Measurements from ENCODE around the gene OPTC. TPM values are rescaled to one million over a fixed set of nuclear protein-coding genes. Genes with fewer than 3 reads are reported as not detected.

OPTC gene
- total and polyA plus RNA-seq, 9 of the 15 experiments (the other 6 are each of a cell fraction or from before 2014, with no cell fraction given) = not detected

- FAIRE-seq (no peak), DNase-seq (ENCODE audit: extremely low read depth in 1 of 4, low spot score in 3 of 4) (no peak), ATAC-seq (no peak)
- POLR2A ChIA-PET = interaction anchor here (4.7 kb wide), 1 partner anchor 11 kb away, joined by 20 read pairs; the partner anchor contains the start of gene PRELP
- intact Hi-C loops (cut with micrococcal nuclease) = no loop called here
- TF ChIP-seq CBX3 (IDR thresholded peaks at IDR 0.05; ENCODE audit: borderline replicate concordance in 1 of 2, low read length in 2 of 2) = no peak
- no peak for TF ChIP-seq SRSF3 (IDR thresholded peaks at IDR 0.05; ENCODE audit: insufficient read depth, low read length)
- TF ChIP-seq RBFOX2 (IDR thresholded peaks at IDR 0.05; ENCODE audit: low read depth, low read length) = no peak
- TF ChIP-seq SNAPC5 (CRISPR knock-in tag; IDR thresholded peaks at IDR 0.05) = no peak
- TF ChIP-seq RBM25 (IDR thresholded peaks at IDR 0.05; ENCODE audit: low read depth, low read length, severe bottlenecking) = no peak
- TF ChIP-seq, protein P1, sequence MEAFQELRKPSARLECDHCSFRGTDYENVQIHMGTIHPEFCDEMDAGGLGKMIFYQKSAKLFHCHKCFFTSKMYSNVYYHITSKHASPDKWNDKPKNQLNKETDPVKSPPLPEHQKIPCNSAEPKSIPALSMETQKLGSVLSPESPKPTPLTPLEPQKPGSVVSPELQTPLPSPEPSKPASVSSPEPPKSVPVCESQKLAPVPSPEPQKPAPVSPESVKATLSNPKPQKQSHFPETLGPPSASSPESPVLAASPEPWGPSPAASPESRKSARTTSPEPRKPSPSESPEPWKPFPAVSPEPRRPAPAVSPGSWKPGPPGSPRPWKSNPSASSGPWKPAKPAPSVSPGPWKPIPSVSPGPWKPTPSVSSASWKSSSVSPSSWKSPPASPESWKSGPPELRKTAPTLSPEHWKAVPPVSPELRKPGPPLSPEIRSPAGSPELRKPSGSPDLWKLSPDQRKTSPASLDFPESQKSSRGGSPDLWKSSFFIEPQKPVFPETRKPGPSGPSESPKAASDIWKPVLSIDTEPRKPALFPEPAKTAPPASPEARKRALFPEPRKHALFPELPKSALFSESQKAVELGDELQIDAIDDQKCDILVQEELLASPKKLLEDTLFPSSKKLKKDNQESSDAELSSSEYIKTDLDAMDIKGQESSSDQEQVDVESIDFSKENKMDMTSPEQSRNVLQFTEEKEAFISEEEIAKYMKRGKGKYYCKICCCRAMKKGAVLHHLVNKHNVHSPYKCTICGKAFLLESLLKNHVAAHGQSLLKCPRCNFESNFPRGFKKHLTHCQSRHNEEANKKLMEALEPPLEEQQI (IDR thresholded peaks at IDR 0.05) = no peak
- TF ChIP-seq MXI1 (IDR thresholded peaks at IDR 0.05; ENCODE audit: low read depth, low read length) = no peak
- no peak for TF ChIP-seq POLR3A (IDR thresholded peaks at IDR 0.05; ENCODE audit: borderline replicate concordance, extremely low read depth, insufficient read depth, insufficient read length)
- TF ChIP-seq CC2D1A (IDR thresholded peaks at IDR 0.05) = no peak
- TF ChIP-seq GMEB1 (CRISPR knock-in tag; IDR thresholded peaks at IDR 0.05) = no peak
- TF ChIP-seq BRF1 (IDR thresholded peaks at IDR 0.05; ENCODE audit: borderline replicate concordance, extremely low read depth, insufficient read length) = no peak
- no peak for TF ChIP-seq ZC3H4 (CRISPR knock-in tag; IDR thresholded peaks at IDR 0.05; ENCODE audit: borderline replicate concordance)
- no peak for TF ChIP-seq SLC30A9 (CRISPR knock-in tag; IDR thresholded peaks at IDR 0.05)
- TF ChIP-seq ESRRA (IDR thresholded peaks at IDR 0.05; ENCODE audit: borderline replicate concordance, low read depth) = no peak
- TF ChIP-seq TFAM (CRISPR knock-in tag; conservative IDR thresholded peaks at IDR 0.05) = no peak
- no peak for TF ChIP-seq NFRKB (IDR thresholded peaks at IDR 0.05; ENCODE audit: low read depth)
- no peak for TF ChIP-seq USF2 (CRISPR knock-in tag; IDR thresholded peaks at IDR 0.05)
- TF ChIP-seq ZNF165 (CRISPR knock-in tag; IDR thresholded peaks at IDR 0.05; ENCODE audit: borderline replicate concordance) = no peak
- TF ChIP-seq ZKSCAN3 (CRISPR knock-in tag; IDR thresholded peaks at IDR 0.05) = no peak
- WGBS (ENCODE audit: insufficient coverage, low coverage, missing lambda C conversion rate) = 0% methylated on average over 11 of the region's 11 CpGs
- CTCF ChIA-PET (ENCODE audit: low intra/inter-chr PET ratio) = no interaction called here
- Histone ChIP-seq H3K79me2 (ENCODE audit: control insufficient read depth, insufficient read depth, low read length) (no peaks in the 10 kb centered on the region), H4K20me1 (replicated peaks; ENCODE audit: control insufficient read depth, insufficient read depth, low read length) (peaks cover 13% of the 10 kb centered on the region), H3K4me3 (no peak overlapping the region), H3K27me3 (ENCODE audit: control insufficient read depth in 2 of 2, insufficient read depth in 2 of 2, low read length in 2 of 2) (peaks cover 52 to 69% of the 10 kb centered on the region in 2 experiments), H3K9me3 (replicated peaks; ENCODE audit: control insufficient read depth, insufficient read depth, low read depth, low read length) (no peaks in the 10 kb centered on the region), H3K4me1 (replicated peaks in 1 of 2; ENCODE audit: control insufficient read depth in 2 of 2, insufficient read depth in 2 of 2, low read length in 2 of 2) (no peaks in the 10 kb centered on the region), H3K9ac (ENCODE audit: insufficient read depth in 1 of 2, low read depth in 2 of 2, low read length in 2 of 2) (no peak overlapping the region), H3K4me2 (ENCODE audit: insufficient read depth, low read length) (no peak overlapping the region), H3K27ac (ENCODE audit: extremely low read depth, low read depth, low read length) (no peak overlapping the region), H2AFZ (ENCODE audit: low read depth, low read length) (no peak overlapping the region), H3K36me3 (ENCODE audit: control insufficient read depth, insufficient read depth, low read length) (no peaks in the 10 kb centered on the region), H3K9me1 (ENCODE audit: control insufficient read depth, insufficient read depth, low read length) (no peaks in the 10 kb centered on the region)
- BruUV-seq (replicated peaks) = no TSS peak
- in situ Hi-C loops (cut with MboI) = no loop called here
These were observed 28.7 kb upstream of the OPTC start for GRCh38 chr1:203465146-203465798.

Data from K562 (cell line).